ENCODE data around the gene NSMCE1. TPM values are rescaled to one million over a fixed set of nuclear protein-coding genes. Genes with fewer than 3 reads are reported as not detected.

Gene NSMCE1, protein sequence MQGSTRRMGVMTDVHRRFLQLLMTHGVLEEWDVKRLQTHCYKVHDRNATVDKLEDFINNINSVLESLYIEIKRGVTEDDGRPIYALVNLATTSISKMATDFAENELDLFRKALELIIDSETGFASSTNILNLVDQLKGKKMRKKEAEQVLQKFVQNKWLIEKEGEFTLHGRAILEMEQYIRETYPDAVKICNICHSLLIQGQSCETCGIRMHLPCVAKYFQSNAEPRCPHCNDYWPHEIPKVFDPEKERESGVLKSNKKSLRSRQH
- 90.4 and 96.3 TPM in 2 replicates for total RNA-seq

DNA sequence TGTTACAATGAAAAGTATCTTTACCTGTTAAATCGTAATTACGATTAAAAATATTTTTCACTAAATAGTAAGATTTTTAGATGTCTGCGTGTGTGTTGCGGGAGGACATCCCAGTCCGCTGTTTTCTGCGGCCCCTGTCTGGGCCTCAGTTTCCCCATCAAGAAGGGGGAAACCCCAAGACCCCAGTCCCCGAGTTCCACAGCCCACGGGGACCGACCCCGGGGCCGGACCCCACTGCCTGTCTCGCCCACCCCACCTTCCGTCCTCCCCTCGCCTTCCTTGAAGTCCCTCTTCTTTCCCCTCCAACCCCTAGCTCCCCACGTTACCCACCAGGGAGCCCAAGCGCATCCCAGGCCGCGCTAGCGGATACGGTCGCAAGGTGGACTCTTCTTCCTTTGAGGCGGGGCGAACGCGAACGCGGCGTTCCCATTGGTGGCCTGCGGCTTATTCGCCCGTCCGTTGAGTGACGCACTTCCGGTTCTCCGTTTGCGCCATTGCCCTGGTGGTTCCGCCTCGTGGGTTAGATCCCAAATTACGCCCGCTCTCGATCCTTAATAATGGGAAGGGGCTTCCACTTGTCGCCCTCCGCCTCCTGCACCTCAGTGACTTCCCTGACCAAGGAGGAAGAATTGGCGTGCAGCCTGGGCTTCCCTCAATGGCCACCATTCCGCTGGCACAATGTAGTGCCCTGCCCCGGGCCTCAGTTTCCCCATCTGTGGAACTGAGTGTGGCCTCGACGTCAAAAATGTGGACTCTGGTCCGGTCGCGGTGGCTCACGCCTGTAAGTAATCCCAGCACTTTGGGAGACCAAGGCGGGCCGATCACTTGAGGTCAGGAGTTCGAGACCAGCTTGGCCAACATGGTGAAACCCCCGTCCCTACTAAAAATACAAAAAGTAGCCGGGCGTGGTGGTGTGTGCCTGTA is at the start of gene NSMCE1:
TSS of gene NSMCE1 (minus strand) at position 397 of the 924 bp plus-strand sequence. CDS start 11,202 bp downstream, outside the sequence.

DNA sequence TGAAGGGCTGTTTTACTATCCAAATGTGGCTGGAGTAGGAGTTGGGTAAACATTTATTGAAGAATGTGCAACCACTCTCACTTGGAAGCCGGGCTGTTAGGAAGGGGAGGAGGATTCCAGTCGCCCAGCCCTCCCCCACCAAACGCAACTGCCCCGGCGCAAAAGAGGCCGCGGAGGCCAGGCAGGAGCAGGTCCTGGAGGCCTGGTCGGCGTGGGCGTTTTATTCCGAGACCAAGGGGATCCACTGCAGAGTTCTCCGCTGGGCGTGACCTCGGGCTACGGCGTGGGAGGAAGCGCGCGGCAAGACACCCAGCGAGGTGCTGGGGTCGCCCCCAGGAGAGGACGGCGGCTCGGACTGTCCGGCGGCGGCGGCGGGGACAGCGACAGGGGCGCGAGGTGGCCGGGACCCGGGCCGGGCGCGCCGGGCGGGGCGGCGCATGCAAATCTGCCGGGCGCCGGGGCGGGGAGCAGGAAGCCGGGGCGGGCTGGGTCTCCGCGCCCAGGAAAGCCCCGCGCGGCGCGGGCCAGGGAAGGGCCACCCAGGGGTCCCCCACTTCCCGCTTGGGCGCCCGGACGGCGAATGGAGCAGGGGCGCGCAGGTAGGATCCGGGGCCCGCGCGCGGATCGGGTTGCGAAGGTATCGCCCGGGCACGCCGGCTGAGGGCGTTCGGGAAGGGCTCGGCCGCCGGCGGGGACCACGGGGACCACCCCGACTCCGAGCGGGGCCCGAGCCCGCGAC is 45.0 kb upstream of the NSMCE1 start, which contains the start of gene IL4R:
TSS of gene IL4R (plus strand) at position 553 of the 739 bp plus-strand sequence. CDS start 26,230 bp downstream, outside the sequence.

DNA sequence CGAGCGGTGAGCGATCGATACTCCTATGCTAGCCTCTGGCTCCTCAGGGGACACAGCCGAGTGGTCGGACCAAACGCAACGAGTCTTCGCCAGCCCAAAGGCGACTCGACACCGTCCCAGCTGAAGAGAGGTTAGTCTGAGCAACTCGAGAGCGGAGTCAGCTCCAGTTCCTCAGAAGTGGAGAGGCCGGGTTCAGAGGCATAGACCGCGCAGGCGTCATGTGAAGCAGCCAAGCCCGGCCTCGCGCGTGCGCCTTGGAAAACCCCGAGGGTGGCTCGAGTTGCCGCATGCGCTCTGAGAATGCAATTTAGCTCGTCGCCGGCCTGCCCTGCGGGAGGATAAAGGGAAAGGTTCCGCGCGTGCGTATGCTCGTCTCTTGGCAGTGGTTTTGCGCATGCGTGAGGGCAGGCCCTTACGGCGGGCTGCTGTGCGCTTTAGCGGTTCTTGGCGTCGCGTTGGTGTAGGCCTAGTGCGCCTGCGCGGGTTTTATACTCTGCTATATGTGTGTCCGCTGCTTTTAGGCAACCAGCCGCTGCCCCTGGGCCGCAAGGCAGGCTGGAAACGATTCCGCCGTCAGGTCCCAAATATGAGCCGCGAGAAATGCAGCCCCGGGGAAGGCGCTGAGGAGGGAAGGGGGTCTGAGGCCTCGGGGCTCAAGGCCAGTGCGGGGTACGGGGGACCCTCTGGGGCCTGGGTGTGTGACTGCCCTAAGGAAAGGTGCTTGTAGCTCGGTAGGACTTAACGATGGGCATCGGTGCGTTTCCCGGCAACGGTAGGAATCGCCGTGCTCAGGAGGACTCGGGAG is 64.9 kb downstream of the NSMCE1 start, which contains the start of gene KDM8:
TSS of gene KDM8 (plus strand) at position 20 of the 805 bp plus-strand sequence. CDS start 6,598 bp downstream, outside the sequence.

Other genes with a start within 250 kb of the NSMCE1 start
- 0.24 TPM in 1 of 2 replicates, not detected in the other for gene C16orf82, start 201.8 kb downstream of the NSMCE1 start, total RNA-seq
- gene KDM8, start 65.2 kb downstream of the NSMCE1 start, total RNA-seq = 0.72 and 1.5 TPM in 2 replicates
- gene IL4R, start 45.2 kb upstream of the NSMCE1 start, total RNA-seq = 39.9 and 51.8 TPM in 2 replicates
- 0.21 TPM in 1 of 2 replicates, not detected in the other for gene IL21R, start 133.4 kb upstream of the NSMCE1 start, total RNA-seq

Measured in tracheal epithelial cell (primary cell).